C4-2B (cell line): ENCODE data around the gene REXO4.

Experiments
- CTCF ChIP-seq: fragments of 450-650 bp; conservative IDR thresholded peaks from 2 replicates; pipeline ENCODE4 v1.5.1; 2017; ENCODE audit warnings: mild to moderate bottlenecking
- ZFX ChIP-seq: fragments of 450-650 bp; IDR thresholded peaks from 2 replicates; pipeline ENCODE4 v1.6.1; 2017

GRCh38 chr9:133454943-133455673 is 37.3 kb upstream of the REXO4 start:
- TF ChIP-seq CTCF (no peak), ZFX (no peak)
